Erythroblast (primary cell): ENCODE measurements around the gene STAT3.

ENCODE experiments used
- GATA1 ChIP-seq: IDR thresholded peaks from 2 replicates; pipeline ENCODE4 v1.6.1; 2011; ENCODE audit warnings: low read depth, mild to moderate bottlenecking, control low read depth, low read length, moderate library complexity
- POLR2A ChIP-seq: IDR thresholded peaks from 2 replicates; pipeline ENCODE4 v1.6.1; 2011; ENCODE audit warnings: mild to moderate bottlenecking, low read length

DNA sequence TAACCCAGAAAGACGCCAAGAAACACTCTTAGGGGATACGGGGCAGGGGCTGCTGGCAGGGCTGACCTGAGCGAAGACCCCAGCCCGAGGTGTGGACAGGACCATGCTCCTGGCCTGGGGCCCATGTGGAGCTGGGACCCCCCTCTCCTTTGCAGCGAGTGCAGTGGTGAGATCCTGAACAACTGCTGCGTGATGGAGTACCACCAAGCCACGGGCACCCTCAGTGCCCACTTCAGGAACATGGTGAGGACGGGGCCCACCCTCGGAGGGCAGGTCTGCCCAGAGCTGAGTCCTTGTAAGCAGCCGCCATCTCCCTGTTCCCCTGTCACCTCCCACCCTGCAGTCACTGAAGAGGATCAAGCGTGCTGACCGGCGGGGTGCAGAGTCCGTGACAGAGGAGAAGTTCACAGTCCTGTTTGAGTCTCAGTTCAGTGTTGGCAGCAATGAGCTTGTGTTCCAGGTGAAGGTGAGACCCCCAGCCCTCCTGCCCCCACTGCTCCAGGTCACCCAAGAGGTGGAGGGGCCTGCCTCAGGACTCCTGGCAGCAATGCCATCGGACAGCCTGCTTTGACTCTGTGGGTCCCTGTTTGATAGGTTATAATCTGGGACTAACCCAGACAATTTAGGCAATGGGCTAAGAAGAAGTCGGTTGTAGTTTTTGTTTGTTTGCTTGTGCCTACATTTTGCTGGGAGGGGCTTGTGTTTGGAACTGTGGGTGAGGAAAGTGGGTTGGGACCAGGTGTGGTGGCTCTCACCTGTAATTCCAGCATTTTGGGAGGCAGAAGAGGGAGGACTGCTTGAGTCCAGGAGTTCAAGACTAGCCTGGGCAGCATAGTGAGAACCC lies 83.8 kb downstream of the STAT3 start:
- TF ChIP-seq POLR2A = no peak
- TF ChIP-seq GATA1 = no peak
